ENCODE results near the gene ZNF444. TPM values are rescaled to one million over a fixed set of nuclear protein-coding genes. Genes with fewer than 3 reads are reported as not detected.
A peak's percentile ranks its signal among the peaks of the same experiment; 100 is the strongest.

The ZNF444 gene
- total and polyA plus RNA-seq, 9 of the 15 experiments (the other 6 are each of a cell fraction or from before 2014, with no cell fraction given): 0.39 to 40.0 (median 6.9) TPM

DNA sequence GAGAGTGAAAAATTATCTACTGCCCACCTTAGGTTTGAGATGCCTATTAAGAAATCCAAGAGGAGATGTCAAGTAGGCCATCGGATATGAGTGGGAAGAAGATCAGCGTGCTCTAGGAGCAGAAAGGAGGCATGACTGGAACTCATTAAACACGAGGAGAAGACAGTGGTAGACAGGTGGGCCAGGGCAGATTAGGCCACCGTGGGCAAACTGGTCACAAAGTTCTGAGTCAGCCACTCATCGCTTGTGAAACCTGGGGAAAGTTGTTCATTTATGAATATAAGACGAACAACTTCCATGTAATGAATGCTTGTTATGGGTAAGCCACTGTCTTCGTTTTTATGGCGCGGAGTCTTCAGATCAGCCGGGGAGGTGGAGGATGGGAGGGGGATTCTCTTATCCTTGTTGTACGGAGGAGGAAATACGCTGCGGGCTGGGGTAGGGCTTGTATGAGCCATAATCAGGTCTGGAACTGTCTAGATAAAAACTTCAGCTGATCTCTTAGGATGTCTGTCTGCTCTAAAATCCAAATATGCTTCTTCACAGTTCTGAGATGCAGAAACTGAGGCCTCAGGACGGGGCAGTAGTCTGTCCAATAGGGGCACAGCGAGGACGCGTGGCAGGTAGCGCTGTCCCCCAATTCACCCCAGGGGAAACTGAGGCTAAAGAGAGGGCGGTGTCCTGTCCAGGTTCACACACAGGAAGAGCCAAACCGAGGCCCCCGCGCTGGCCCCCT is 1.1 kb upstream of the ZNF444 start (continued):
- TF ChIP-seq, protein P1, sequence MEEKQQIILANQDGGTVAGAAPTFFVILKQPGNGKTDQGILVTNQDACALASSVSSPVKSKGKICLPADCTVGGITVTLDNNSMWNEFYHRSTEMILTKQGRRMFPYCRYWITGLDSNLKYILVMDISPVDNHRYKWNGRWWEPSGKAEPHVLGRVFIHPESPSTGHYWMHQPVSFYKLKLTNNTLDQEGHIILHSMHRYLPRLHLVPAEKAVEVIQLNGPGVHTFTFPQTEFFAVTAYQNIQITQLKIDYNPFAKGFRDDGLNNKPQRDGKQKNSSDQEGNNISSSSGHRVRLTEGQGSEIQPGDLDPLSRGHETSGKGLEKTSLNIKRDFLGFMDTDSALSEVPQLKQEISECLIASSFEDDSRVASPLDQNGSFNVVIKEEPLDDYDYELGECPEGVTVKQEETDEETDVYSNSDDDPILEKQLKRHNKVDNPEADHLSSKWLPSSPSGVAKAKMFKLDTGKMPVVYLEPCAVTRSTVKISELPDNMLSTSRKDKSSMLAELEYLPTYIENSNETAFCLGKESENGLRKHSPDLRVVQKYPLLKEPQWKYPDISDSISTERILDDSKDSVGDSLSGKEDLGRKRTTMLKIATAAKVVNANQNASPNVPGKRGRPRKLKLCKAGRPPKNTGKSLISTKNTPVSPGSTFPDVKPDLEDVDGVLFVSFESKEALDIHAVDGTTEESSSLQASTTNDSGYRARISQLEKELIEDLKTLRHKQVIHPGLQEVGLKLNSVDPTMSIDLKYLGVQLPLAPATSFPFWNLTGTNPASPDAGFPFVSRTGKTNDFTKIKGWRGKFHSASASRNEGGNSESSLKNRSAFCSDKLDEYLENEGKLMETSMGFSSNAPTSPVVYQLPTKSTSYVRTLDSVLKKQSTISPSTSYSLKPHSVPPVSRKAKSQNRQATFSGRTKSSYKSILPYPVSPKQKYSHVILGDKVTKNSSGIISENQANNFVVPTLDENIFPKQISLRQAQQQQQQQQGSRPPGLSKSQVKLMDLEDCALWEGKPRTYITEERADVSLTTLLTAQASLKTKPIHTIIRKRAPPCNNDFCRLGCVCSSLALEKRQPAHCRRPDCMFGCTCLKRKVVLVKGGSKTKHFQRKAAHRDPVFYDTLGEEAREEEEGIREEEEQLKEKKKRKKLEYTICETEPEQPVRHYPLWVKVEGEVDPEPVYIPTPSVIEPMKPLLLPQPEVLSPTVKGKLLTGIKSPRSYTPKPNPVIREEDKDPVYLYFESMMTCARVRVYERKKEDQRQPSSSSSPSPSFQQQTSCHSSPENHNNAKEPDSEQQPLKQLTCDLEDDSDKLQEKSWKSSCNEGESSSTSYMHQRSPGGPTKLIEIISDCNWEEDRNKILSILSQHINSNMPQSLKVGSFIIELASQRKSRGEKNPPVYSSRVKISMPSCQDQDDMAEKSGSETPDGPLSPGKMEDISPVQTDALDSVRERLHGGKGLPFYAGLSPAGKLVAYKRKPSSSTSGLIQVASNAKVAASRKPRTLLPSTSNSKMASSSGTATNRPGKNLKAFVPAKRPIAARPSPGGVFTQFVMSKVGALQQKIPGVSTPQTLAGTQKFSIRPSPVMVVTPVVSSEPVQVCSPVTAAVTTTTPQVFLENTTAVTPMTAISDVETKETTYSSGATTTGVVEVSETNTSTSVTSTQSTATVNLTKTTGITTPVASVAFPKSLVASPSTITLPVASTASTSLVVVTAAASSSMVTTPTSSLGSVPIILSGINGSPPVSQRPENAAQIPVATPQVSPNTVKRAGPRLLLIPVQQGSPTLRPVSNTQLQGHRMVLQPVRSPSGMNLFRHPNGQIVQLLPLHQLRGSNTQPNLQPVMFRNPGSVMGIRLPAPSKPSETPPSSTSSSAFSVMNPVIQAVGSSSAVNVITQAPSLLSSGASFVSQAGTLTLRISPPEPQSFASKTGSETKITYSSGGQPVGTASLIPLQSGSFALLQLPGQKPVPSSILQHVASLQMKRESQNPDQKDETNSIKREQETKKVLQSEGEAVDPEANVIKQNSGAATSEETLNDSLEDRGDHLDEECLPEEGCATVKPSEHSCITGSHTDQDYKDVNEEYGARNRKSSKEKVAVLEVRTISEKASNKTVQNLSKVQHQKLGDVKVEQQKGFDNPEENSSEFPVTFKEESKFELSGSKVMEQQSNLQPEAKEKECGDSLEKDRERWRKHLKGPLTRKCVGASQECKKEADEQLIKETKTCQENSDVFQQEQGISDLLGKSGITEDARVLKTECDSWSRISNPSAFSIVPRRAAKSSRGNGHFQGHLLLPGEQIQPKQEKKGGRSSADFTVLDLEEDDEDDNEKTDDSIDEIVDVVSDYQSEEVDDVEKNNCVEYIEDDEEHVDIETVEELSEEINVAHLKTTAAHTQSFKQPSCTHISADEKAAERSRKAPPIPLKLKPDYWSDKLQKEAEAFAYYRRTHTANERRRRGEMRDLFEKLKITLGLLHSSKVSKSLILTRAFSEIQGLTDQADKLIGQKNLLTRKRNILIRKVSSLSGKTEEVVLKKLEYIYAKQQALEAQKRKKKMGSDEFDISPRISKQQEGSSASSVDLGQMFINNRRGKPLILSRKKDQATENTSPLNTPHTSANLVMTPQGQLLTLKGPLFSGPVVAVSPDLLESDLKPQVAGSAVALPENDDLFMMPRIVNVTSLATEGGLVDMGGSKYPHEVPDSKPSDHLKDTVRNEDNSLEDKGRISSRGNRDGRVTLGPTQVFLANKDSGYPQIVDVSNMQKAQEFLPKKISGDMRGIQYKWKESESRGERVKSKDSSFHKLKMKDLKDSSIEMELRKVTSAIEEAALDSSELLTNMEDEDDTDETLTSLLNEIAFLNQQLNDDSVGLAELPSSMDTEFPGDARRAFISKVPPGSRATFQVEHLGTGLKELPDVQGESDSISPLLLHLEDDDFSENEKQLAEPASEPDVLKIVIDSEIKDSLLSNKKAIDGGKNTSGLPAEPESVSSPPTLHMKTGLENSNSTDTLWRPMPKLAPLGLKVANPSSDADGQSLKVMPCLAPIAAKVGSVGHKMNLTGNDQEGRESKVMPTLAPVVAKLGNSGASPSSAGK (IDR thresholded peaks at IDR 0.05): peak; percentile 91
- no peak for TF ChIP-seq MECOM (CRISPR knock-in tag; IDR thresholded peaks at IDR 0.05)
- TF ChIP-seq ZNF12 (CRISPR knock-in tag; IDR thresholded peaks at IDR 0.05): no peak
- TF ChIP-seq, protein P2, sequence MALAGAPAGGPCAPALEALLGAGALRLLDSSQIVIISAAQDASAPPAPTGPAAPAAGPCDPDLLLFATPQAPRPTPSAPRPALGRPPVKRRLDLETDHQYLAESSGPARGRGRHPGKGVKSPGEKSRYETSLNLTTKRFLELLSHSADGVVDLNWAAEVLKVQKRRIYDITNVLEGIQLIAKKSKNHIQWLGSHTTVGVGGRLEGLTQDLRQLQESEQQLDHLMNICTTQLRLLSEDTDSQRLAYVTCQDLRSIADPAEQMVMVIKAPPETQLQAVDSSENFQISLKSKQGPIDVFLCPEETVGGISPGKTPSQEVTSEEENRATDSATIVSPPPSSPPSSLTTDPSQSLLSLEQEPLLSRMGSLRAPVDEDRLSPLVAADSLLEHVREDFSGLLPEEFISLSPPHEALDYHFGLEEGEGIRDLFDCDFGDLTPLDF (CRISPR knock-in tag; IDR thresholded peaks at IDR 0.05): no peak
- no peak for TF ChIP-seq ZNF134 (CRISPR knock-in tag; conservative IDR thresholded peaks at IDR 0.05)
- TF ChIP-seq, protein P3, sequence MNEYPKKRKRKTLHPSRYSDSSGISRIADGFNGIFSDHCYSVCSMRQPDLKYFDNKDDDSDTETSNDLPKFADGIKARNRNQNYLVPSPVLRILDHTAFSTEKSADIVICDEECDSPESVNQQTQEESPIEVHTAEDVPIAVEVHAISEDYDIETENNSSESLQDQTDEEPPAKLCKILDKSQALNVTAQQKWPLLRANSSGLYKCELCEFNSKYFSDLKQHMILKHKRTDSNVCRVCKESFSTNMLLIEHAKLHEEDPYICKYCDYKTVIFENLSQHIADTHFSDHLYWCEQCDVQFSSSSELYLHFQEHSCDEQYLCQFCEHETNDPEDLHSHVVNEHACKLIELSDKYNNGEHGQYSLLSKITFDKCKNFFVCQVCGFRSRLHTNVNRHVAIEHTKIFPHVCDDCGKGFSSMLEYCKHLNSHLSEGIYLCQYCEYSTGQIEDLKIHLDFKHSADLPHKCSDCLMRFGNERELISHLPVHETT (CRISPR knock-in tag; conservative IDR thresholded peaks at IDR 0.05 in 1 of 2, IDR thresholded peaks at IDR 0.05 in 1 of 2): 0 out of 4 replicates have a peak, but pooled peaks of 1 of the 2 experiments have one; percentile 2
- no peak for TF ChIP-seq CBFB (CRISPR knock-in tag; IDR thresholded peaks at IDR 0.05)
- TF ChIP-seq YY1 (IDR thresholded peaks at IDR 0.05; ENCODE audit: borderline replicate concordance in 1 of 3, control insufficient read depth in 1 of 3, extremely low read depth in 1 of 3, insufficient read depth in 3 of 3, insufficient read length in 1 of 3, insufficient replicate concordance in 2 of 3, low read depth in 1 of 3, low read length in 2 of 3): no peak
- no peak for TF ChIP-seq TRIM24 (IDR thresholded peaks at IDR 0.05)
- TF ChIP-seq KDM5B (IDR thresholded peaks at IDR 0.05; ENCODE audit: insufficient replicate concordance, low read depth, low read length): peak; percentile 22
- peak; percentile 26; the same call in 1 of the 2 replicates for TF ChIP-seq TEAD4 (IDR thresholded peaks at IDR 0.05; ENCODE audit: low read length)
- no peak for TF ChIP-seq TEAD4 (CRISPR knock-in tag; IDR thresholded peaks at IDR 0.05; ENCODE audit: borderline replicate concordance)
